Immature natural killer cell (primary cell): ENCODE results near the gene OLFM2. TPM values are rescaled to one million over a fixed set of nuclear protein-coding genes. Genes with fewer than 3 reads are reported as not detected.
"Not testable (repeated sequence)": the region's sequence is repeated elsewhere in the genome, so short reads cannot be mapped to it uniquely, and the experiment has no call there.

Experiments used
- DNase-seq, 3 donors: peaks; one replicate each; pipeline ENCODE4 v3.0.0; 2022; ENCODE audit warnings: mixed read lengths in 1 of 3
- H3K27ac Mint-ChIP-seq, 6 donors: one replicate each; pipeline ENCODE4 v1.8.0; 2020; ENCODE audit warnings: mixed read lengths in 6 of 6, mild to moderate bottlenecking in 5 of 6, inconsistent platforms in 4 of 6, moderate library complexity in 3 of 6
- H3K27me3 Mint-ChIP-seq, 3 donors: one replicate each; pipeline ENCODE4 v1.8.0; 2020 to 2021; ENCODE audit warnings: low read depth in 3 of 3, mild to moderate bottlenecking in 3 of 3, mixed read lengths in 3 of 3, moderate library complexity in 3 of 3, inconsistent platforms in 1 of 3
- H3K36me3 Mint-ChIP-seq, 3 donors: one replicate each; pipeline ENCODE4 v1.8.0; 2020; ENCODE audit warnings: mixed read lengths in 3 of 3, inconsistent platforms in 2 of 3, mild to moderate bottlenecking in 2 of 3
- H3K4me1 Mint-ChIP-seq, 2 donors: one replicate each; pipeline ENCODE4 v1.8.0; 2020; ENCODE audit warnings: inconsistent platforms in 2 of 2, mild to moderate bottlenecking in 2 of 2, mixed read lengths in 2 of 2, moderate library complexity in 1 of 2
- H3K4me3 Mint-ChIP-seq, 5 donors: one replicate each; pipeline ENCODE4 v1.8.0; 2020; ENCODE audit warnings: mild to moderate bottlenecking in 5 of 5, mixed read lengths in 5 of 5, inconsistent platforms in 3 of 5, moderate library complexity in 3 of 5
- H3K9me3 Mint-ChIP-seq, 6 donors: one replicate each; pipeline ENCODE4 v1.8.0; 2020; ENCODE audit warnings: mild to moderate bottlenecking in 6 of 6, mixed read lengths in 6 of 6, inconsistent platforms in 4 of 6, moderate library complexity in 3 of 6
- polyA plus RNA-seq, 3 donors: library from polyadenylated mRNA; unstranded; fragments of 300-500 nt; fragmentation: Illumina TruSeq; gene quantifications; one replicate each; pipeline ENCODE4 v1.2.3, GENCODE V29; 2021

The OLFM2 gene
- polyA plus RNA-seq, 3 donors from 2014 or later = 1.9 to 3.7 (median 3.7) TPM

GRCh38 chr19:9838324-9838723 is 98.0 kb downstream of the OLFM2 start:
- no peaks in the 10 kb centered on the region for H3K9me3 Mint-ChIP-seq
- peaks cover 22 to 28% of the 10 kb centered on the region in 2 donors for H3K4me1 Mint-ChIP-seq
- peaks cover 9 to 30% (median 13%) of the 10 kb centered on the region in 3 donors for H3K36me3 Mint-ChIP-seq
- no peak overlapping the region for H3K4me3 Mint-ChIP-seq
- DNase-seq = no peak
- H3K27me3 Mint-ChIP-seq = peaks cover 5 to 10% (median 8%) of the 10 kb centered on the region in 3 donors
- no peak overlapping the region for H3K27ac Mint-ChIP-seq

- H3K9me3 Mint-ChIP-seq = no peaks in the 10 kb centered on the region
- peaks cover 5 to 10% (median 8%) of the 10 kb centered on the region in 3 donors for H3K27me3 Mint-ChIP-seq
- no peak for DNase-seq
- H3K27ac Mint-ChIP-seq = peak overlapping the region; percentile 65 to 88 (median 78)
- peak overlapping the region; percentile 86 to 96 (median 90) for H3K4me3 Mint-ChIP-seq
- H3K36me3 Mint-ChIP-seq = peaks cover 0 to 12% (median 0%) of the 10 kb centered on the region in 3 donors
- peaks cover 21 to 22% of the 10 kb centered on the region in 2 donors for H3K4me1 Mint-ChIP-seq
These were observed 100.3 kb downstream of the OLFM2 start for GRCh38 chr19:9836021-9836420.

DNA sequence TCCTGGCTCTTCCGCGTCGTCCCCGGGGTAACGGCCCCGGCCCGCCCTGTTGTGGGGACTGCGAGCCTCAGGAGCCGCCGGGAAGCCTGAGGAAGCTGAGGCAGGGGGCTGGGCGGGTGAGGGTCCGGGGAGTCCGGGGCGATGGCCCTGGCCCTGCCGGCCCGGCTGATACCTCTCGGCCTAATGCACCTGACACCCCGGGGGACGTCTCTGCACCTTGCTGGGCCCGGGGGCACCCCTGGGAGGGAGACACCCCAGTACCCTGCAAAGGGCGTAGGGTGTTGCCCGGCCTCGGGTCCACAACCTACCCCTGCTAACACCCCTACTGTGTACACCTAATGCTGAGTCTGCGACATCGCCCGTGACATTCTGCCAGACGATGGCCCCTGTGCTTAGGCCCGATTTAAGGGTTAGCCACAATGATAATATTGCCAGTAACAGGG is 100.8 kb downstream of the OLFM2 start:
- H3K4me3 Mint-ChIP-seq = peak overlapping the region; percentile 86 to 96 (median 90)
- peak overlapping the region; percentile 65 to 88 (median 78) for H3K27ac Mint-ChIP-seq
- no peaks in the 10 kb centered on the region for H3K9me3 Mint-ChIP-seq
- peaks cover 5 to 10% (median 8%) of the 10 kb centered on the region in 3 donors for H3K27me3 Mint-ChIP-seq
- H3K4me1 Mint-ChIP-seq = peaks cover 21 to 22% of the 10 kb centered on the region in 2 donors
- peaks cover 0 to 12% (median 0%) of the 10 kb centered on the region in 3 donors for H3K36me3 Mint-ChIP-seq
- no peak for DNase-seq

DNA sequence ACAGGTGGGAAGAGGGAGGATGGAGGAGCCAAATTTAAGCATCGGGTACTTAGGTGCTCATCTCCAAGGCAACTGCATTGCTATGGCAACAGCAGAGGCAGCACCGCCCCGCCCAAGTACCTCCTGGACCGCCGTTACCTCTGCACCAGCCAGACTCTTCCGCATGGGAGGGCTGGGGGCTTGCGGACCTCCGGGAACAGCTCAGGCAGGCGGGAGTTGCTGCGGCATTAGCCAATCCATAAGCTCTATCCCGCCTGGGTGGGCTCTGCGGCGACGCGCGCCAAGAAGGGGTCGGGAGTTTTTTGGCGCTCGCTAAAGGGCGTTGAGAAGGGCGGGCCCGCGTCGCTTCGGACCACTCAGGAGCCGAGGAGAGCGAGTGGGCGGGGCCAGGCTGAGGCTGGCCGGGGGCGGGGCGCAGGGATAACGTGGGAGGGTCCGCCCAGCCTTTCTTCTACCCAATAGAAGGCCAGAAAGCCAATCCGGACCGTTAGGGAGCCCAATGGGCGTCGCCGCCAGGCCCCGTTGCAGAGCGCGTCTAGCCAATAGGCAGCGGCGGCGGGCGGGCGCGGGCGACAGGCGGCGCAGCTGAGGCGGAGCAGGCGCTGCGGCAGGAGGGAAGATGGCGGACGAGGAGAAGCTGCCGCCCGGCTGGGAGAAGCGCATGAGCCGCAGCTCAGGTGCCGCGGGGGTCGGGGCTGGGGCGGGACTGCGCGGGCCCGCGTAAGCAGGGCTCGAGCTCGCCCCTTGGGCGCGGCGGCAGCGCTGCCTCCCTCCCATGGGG is 101.4 kb downstream of the OLFM2 start, which contains the start of gene PIN1:
Gene PIN1 (plus strand): TSS at position 593 of the 781 bp plus-strand sequence. CDS start 27 bp downstream, at position 620.
- peak; percentile 99 for DNase-seq
- H3K36me3 Mint-ChIP-seq = peaks cover 0 to 9% (median 0%) of the 10 kb centered on the region in 3 donors
- H3K27me3 Mint-ChIP-seq = peaks cover 5 to 10% (median 8%) of the 10 kb centered on the region in 3 donors
- peak within 1 kb of the TSS; percentile 93 to 96 (median 94) for H3K4me3 Mint-ChIP-seq
- peak within 1 kb of the TSS; percentile 87 to 98 (median 92) for H3K27ac Mint-ChIP-seq
- H3K4me1 Mint-ChIP-seq = peaks cover 22 to 26% of the 10 kb centered on the region in 2 donors
- H3K9me3 Mint-ChIP-seq = no peaks in the 10 kb centered on the region

GRCh38 chr19:9834307-9834725 is 102.0 kb downstream of the OLFM2 start:
- Mint-ChIP-seq H3K27ac (peak overlapping the region; percentile 87 to 98 (median 92)), H3K27me3 (peaks cover 5 to 10% (median 8%) of the 10 kb centered on the region in 3 donors), H3K9me3 (no peaks in the 10 kb centered on the region), H3K36me3 (peaks cover 0 to 7% (median 0%) of the 10 kb centered on the region in 3 donors), H3K4me3 (peak overlapping the region; percentile 93 to 96 (median 94)), H3K4me1 (peaks cover 23 to 28% of the 10 kb centered on the region in 2 donors)
- DNase-seq = no peak

- Mint-ChIP-seq H3K27me3 (peaks cover 2 to 4% (median 2%) of the 10 kb centered on the region in 3 donors), H3K4me1 (peaks cover 31 to 40% of the 10 kb centered on the region in 2 donors), H3K36me3 (peaks cover 0 to 2% (median 0%) of the 10 kb centered on the region in 3 donors), H3K4me3 (peak overlapping the region; percentile 100), H3K9me3 (no peaks in the 10 kb centered on the region), H3K27ac (peak overlapping the region; percentile 89 to 99 (median 98))
- DNase-seq = no peak
These were observed 107.7 kb downstream of the OLFM2 start for GRCh38 chr19:9828551-9829063.

DNA sequence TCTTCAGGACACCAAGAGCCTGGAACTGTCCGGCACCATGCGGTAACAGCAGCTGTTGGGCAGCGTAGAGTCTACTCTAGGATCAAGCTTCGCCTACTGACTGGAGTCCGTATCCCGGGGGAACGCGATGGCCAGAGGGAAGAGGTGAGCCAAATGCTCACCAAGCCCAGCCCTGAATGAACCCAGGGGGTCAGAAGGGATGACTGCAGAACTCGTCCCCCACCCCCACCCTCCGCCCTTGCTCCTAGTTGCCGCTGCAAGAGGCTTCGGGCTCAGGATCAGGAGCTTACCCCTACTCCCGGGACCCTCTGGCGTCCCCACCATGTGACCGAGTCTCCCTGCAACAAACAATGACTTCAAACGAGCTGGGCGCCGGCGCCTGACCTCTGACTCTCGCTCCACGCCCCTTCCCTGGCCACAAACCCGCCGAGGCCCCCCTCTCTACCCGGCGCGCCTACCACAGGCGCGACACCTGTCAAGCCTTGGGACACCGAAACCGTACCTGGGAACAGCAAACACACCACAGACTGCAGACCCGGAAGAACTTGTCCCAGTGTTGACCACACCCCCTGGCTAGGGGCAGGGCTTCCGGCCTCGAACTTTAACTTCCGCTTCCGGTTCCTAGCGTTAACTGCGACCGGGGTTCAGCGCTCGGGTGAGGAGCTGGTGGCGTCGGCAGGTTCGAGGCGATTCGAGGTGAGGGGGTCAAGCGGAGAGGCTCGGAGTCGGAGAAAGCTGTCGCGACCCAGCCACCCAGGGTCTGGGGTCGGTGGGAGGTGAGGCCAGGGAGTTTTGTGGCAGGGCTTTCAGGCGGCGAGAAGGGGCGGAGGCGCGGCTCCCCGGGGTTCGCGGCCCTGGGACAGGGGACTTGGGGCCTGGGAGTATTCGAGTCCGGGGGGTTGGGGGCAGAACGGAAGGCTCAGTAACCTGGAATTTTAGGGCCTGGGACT is 108.8 kb downstream of the OLFM2 start, which contains the start of gene UBL5:
Gene UBL5 (plus strand): TSS at position 630 of the 950 bp plus-strand sequence. CDS start 420 bp downstream, outside the sequence.
- H3K9me3 Mint-ChIP-seq = no peaks in the 10 kb centered on the region
- H3K36me3 Mint-ChIP-seq = peaks cover 0 to 3% (median 0%) of the 10 kb centered on the region in 3 donors

DNA sequence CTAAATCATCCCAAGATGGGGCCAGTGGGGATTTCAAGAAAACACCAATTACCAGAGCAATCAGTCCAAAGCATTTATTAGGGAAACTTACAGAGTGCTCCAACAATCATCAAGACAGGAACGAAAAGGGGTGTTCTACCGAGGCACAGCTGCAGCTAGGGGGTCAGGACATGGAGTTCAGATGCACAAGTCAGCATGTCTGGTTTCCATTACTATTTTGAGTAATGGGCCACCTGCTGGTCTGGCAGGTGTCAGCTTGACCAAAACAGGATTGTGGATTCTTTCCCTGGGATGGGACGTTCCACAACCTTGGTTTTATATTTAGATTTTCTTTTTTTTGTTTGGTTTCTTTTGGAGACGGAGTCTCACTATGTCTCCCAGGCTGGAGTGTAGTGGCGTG is 112.5 kb downstream of the OLFM2 start:
- DNase-seq = no peak
- Mint-ChIP-seq H3K27ac (peak overlapping the region in 1 of 6 donors; percentile 62), H3K9me3 (no peaks in the 10 kb centered on the region), H3K27me3 (peaks cover 7 to 8% (median 7%) of the 10 kb centered on the region in 3 donors), H3K4me3 (no peak overlapping the region), H3K4me1 (peaks cover 37 to 39% of the 10 kb centered on the region in 2 donors), H3K36me3 (peaks cover 0 to 3% (median 0%) of the 10 kb centered on the region in 3 donors)

More for the DNA sequence above, 108.8 kb downstream of the OLFM2 start, which contains the start of gene UBL5:
- peaks cover 2 to 4% (median 2%) of the 10 kb centered on the region in 3 donors for H3K27me3 Mint-ChIP-seq
- H3K4me1 Mint-ChIP-seq = peaks cover 31 to 40% of the 10 kb centered on the region in 2 donors
- peak within 1 kb of the TSS; percentile 89 to 99 (median 98) for H3K27ac Mint-ChIP-seq
- peak; percentile 87 to 89 (median 89) for DNase-seq
- peak within 1 kb of the TSS; percentile 100 for H3K4me3 Mint-ChIP-seq

DNA sequence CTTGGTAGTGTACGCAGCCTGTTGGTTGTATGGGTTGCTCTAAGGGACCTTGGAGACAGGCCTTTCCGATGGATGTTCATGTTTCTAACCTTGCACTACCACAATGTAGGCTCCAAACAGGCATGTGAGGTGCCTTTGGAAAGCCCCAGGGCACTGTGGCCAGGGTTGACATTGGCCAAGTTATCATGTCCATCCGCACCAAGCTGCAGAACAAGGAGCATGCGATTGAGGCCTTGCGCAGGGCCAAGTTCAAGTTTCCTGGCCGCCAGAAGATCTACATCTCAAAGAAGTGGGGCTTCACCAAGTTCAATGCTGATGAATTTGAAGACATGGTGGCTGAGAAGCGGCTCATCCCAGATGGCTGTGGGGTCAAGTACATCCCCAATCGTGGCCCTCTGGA is 116.3 kb downstream of the OLFM2 start:
- peak overlapping the region; percentile 30 to 95 (median 89) for H3K27ac Mint-ChIP-seq
- H3K36me3 Mint-ChIP-seq, DNase-seq, H3K9me3 Mint-ChIP-seq, H3K27me3 Mint-ChIP-seq: not testable (repeated sequence)
- H3K4me1 Mint-ChIP-seq = peaks cover 34 to 37% of the 10 kb centered on the region in 2 donors
- H3K4me3 Mint-ChIP-seq = peak overlapping the region in 3 of 5 donors; percentile 89 to 93 (median 89)

DNA sequence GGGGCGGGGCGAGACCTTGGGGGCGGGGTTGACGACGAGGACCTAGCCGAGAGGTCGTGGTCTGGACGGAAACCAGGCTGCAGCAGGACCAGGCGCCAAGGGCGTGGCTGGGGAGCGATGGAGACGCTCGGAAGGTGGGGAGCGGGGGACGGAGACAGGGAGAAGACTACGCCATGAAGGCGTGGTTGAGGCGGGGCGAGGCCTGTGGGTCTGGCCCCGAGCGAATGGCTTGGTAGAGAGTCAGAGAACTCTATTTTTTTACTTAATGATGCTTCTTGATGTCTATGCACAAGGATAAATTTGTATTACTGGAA is 116.8 kb downstream of the OLFM2 start:
- DNase-seq = no peak
- peaks cover 4 to 10% (median 9%) of the 10 kb centered on the region in 3 donors for H3K27me3 Mint-ChIP-seq
- no peaks in the 10 kb centered on the region for H3K9me3 Mint-ChIP-seq
- H3K4me3 Mint-ChIP-seq = peak overlapping the region; percentile 88 to 93 (median 89)
- H3K4me1 Mint-ChIP-seq = peaks cover 39 to 42% of the 10 kb centered on the region in 2 donors
- H3K27ac Mint-ChIP-seq = peak overlapping the region; percentile 89 to 95 (median 90)
- H3K36me3 Mint-ChIP-seq = peaks cover 4 to 12% (median 5%) of the 10 kb centered on the region in 3 donors

DNA sequence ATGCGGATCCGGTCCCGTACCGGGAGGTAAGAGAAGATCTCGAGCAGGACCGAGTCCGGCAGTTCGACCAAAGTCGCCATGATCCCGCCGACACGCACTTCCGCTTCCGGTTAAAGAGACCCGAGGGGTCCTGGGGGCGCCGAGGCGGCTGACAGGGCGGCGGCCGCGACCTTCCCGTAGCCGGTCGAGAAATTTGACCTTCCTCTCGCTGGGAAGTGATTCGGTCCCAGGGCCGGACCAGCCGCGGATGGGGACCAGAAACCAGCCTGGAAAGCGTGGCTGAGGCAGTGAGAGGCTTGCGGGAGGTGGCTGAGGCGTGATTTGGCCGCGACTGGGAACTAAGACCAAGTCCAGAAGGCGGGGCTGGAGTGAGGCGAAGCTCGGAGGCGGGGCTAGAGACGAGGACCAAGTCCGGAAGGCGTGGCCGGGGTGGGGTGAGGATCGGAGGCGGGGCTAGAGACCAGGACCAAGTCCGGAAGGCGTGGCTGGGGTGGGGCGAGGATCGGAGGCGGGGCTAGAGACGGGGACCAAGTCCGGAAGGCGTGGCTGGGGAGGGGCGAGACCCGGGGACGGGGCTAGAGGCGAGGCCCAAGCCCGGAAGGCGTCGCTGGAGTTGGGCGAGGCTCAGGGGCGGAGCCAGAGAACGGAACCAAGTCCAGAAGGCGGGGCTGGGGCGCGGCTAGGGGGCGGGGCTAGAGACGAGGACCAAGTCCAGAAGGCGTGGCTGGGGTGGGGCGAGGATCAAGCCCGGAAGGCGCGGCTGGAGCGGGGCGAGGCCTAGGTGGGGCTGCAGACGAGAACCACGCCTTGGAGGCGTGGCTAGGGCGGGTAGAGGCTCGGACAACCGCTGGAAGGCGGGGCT is 117.3 kb downstream of the OLFM2 start, which contains the start of gene FBXL12:
Gene FBXL12 (minus strand): TSS at position 346 of the 862 bp plus-strand sequence. CDS start 266 bp downstream, at position 80.
- Mint-ChIP-seq H3K4me1 (peaks cover 42% of the 10 kb centered on the region in 2 donors), H3K36me3 (peaks cover 5 to 14% (median 6%) of the 10 kb centered on the region in 3 donors), H3K27me3 (peaks cover 4 to 10% (median 9%) of the 10 kb centered on the region in 3 donors), H3K4me3 (peak within 1 kb of the TSS; percentile 88 to 93 (median 89)), H3K27ac (peak within 1 kb of the TSS; percentile 89 to 95 (median 90)), H3K9me3 (no peaks in the 10 kb centered on the region)
- peak; percentile 100 for DNase-seq

- H3K27ac Mint-ChIP-seq = peak overlapping the region; percentile 89 to 95 (median 90)
- DNase-seq = no peak
- no peaks in the 10 kb centered on the region for H3K9me3 Mint-ChIP-seq
- H3K4me1 Mint-ChIP-seq = peaks cover 42 to 45% of the 10 kb centered on the region in 2 donors
- peak overlapping the region; percentile 88 to 93 (median 89) for H3K4me3 Mint-ChIP-seq
- H3K36me3 Mint-ChIP-seq = peaks cover 5 to 13% (median 9%) of the 10 kb centered on the region in 3 donors
- H3K27me3 Mint-ChIP-seq = peaks cover 4 to 10% (median 9%) of the 10 kb centered on the region in 3 donors
These were observed 118.1 kb downstream of the OLFM2 start for GRCh38 chr19:9818175-9818733.
